ENCODE measurements around the gene CYFIP1. TPM values are rescaled to one million over a fixed set of nuclear protein-coding genes. Genes with fewer than 3 reads are reported as not detected.

Gene CYFIP1
- total and polyA plus RNA-seq, 7 donors = 9.1 to 43.0 (median 23.3) TPM

- intact Hi-C loops (cut with DNase I) = loop anchor here in 1 of 2 donors (10.0 kb wide), 1 partner anchor 55 kb away; the partner anchor contains the start of gene TUBGCP5
- peak overlapping the region; percentile 89 for H3K4me3 ChIP-seq
- ATAC-seq = peak; percentile 37 to 66 (median 64)
- whole genome bisulfite sequencing, 3 donors = 0 to 1% (median 1%) methylated on average over 68 to 88 of the region's 88 CpGs
- H3K27ac ChIP-seq = peak overlapping the region; percentile 64
- H3K36me3 ChIP-seq (ENCODE audit: insufficient read depth in 1 of 2, low read depth in 1 of 2) = no peaks in the 10 kb centered on the region
- peak; percentile 60 to 72 for DNase-seq
- TF ChIP-seq CTCF (IDR thresholded peaks at IDR 0.05) = no peak
- H3K27me3 ChIP-seq (ENCODE audit: insufficient read depth in 3 of 3, low read length in 2 of 3) = no peaks in the 10 kb centered on the region
- peaks cover 6% of the 10 kb centered on the region for H3K4me1 ChIP-seq
- no peaks in the 10 kb centered on the region for H3K9me3 ChIP-seq
Observed at GRCh38 chr15:22979238-22980188, 655 bp downstream of the CYFIP1 start.

GRCh38 chr15:22978691-22979237, 1.4 kb downstream of the CYFIP1 start:
- intact Hi-C loops (cut with DNase I) = no loop called here
- TF ChIP-seq CTCF (IDR thresholded peaks at IDR 0.05) = no peak
- no peaks in the 10 kb centered on the region for H3K36me3 ChIP-seq (ENCODE audit: insufficient read depth in 1 of 2, low read depth in 1 of 2)
- H3K4me3 ChIP-seq = peak overlapping the region; percentile 89
- DNase-seq (no peak), ATAC-seq (peak; percentile 42 to 56 (median 44))
- H3K27me3 ChIP-seq (ENCODE audit: insufficient read depth in 3 of 3, low read length in 2 of 3) = no peaks in the 10 kb centered on the region
- no peaks in the 10 kb centered on the region for H3K9me3 ChIP-seq
- WGBS, 3 donors = 11 to 13% (median 13%) methylated on average over 22 of the region's 22 CpGs
- H3K27ac ChIP-seq = no peak overlapping the region
- peaks cover 6% of the 10 kb centered on the region for H3K4me1 ChIP-seq

GRCh38 chr15:22974745-22975144, 5.4 kb downstream of the CYFIP1 start:
- ATAC-seq (no peak), DNase-seq (no peak)
- H3K36me3 ChIP-seq (ENCODE audit: insufficient read depth in 1 of 2, low read depth in 1 of 2) = no peaks in the 10 kb centered on the region
- no peaks in the 10 kb centered on the region for H3K9me3 ChIP-seq
- H3K27ac ChIP-seq = no peak overlapping the region
- WGBS, 3 donors = 67 to 76% (median 75%) methylated on average over 4 of the region's 4 CpGs
- intact Hi-C loops (cut with DNase I) = no loop called here
- no peak for TF ChIP-seq CTCF (IDR thresholded peaks at IDR 0.05)
- no peaks in the 10 kb centered on the region for H3K27me3 ChIP-seq (ENCODE audit: insufficient read depth in 3 of 3, low read length in 2 of 3)
- no peak overlapping the region for H3K4me3 ChIP-seq
- H3K4me1 ChIP-seq = peaks cover 6% of the 10 kb centered on the region

DNA sequence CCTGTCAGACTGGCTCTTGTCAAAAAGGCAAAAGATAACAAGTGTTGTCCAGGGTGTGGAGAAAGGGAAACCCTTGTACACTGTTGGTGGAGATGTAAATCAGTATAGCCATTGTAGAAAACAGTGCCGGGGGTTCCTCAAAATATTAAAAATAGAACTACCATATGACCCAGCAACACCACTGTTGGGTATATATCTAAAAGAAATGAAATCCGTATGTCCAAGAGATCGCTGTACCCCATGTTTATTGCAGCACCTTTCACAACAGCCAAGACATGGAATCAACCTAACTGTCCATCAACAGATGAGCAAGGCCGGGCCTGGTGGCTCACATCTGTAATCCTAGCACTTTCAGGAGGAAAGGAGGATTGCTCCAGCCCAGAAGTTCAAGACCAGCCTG, 6.2 kb downstream of the CYFIP1 start:
- intact Hi-C loops (cut with DNase I) = no loop called here
- no peak for TF ChIP-seq CTCF (IDR thresholded peaks at IDR 0.05)
- 85 to 87% (median 86%) methylated on average over 4 of the region's 4 CpGs for WGBS, 3 donors
- no peak for DNase-seq
- ATAC-seq = no peak
- Histone ChIP-seq H3K4me3 (no peak overlapping the region), H3K4me1 (peaks cover 6% of the 10 kb centered on the region), H3K27me3 (ENCODE audit: insufficient read depth in 3 of 3, low read length in 2 of 3) (no peaks in the 10 kb centered on the region), H3K9me3 (no peaks in the 10 kb centered on the region), H3K27ac (no peak overlapping the region), H3K36me3 (ENCODE audit: insufficient read depth in 1 of 2, low read depth in 1 of 2) (no peaks in the 10 kb centered on the region)
